GM21515 (cell line): Measurements from ENCODE around the gene SLC7A10.
"Not testable (repeated sequence)": the region's sequence is repeated elsewhere in the genome, so short reads cannot be mapped to it uniquely, and the experiment has no call there.

Source experiments
- ATAC-seq: cut with Tn5 transposase; IDR thresholded peaks from one replicate; pipeline ENCODE4 v1.9.1; 2021; ENCODE audit not compliant: unreplicated experiment

The SLC7A10 gene

DNA sequence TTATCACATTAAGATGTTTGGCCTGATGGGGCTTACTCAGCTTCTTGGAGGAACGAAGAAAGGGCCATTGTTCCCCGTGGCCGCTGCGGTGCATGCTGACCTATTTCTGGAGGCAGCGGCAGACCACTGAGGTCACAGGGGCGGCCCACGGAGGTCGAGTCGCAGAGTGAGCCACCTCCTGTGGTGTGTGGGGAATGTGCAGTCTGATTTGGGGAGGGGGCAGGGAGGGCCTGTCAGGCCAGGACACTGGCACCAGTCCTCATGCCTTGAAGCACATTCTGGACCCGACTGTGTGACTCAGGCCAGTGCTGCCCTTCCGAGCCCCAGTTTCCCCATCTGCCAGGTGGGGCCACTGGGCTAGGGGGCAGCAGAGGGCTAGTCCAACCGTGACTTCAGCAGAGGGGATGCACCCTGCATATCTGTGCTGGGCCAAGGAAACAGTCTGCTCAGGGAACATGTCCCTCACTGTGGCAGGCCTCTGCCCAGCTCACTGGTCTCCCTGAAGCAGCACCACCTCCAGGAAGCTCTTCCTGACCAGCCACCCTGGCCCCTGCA is 6.3 kb downstream of the SLC7A10 start:
- no peak for ATAC-seq

DNA sequence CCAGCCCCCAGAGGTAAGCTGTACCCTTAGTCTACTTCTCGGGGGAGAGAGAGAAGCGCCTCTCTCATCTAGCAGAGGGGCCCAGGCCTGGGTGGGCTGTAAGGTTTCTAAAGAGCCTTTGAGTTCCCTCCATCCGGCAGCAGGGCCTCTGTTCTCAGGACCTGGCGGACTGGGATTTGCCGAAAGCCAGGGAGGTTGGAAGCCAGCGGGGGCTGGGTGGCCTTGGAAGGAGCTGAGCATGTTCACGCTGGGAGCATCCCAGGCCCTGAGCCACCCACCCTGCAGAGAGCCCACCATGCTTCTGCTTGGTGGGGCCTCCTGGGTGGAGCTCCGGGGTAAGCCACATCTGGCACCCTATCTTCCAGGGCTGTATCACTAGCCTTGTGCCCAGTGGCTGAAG is 7.8 kb downstream of the SLC7A10 start:
- no peak for ATAC-seq

GRCh38 chr19:33216198-33216830 is 9.3 kb downstream of the SLC7A10 start:
- ATAC-seq = no peak

DNA sequence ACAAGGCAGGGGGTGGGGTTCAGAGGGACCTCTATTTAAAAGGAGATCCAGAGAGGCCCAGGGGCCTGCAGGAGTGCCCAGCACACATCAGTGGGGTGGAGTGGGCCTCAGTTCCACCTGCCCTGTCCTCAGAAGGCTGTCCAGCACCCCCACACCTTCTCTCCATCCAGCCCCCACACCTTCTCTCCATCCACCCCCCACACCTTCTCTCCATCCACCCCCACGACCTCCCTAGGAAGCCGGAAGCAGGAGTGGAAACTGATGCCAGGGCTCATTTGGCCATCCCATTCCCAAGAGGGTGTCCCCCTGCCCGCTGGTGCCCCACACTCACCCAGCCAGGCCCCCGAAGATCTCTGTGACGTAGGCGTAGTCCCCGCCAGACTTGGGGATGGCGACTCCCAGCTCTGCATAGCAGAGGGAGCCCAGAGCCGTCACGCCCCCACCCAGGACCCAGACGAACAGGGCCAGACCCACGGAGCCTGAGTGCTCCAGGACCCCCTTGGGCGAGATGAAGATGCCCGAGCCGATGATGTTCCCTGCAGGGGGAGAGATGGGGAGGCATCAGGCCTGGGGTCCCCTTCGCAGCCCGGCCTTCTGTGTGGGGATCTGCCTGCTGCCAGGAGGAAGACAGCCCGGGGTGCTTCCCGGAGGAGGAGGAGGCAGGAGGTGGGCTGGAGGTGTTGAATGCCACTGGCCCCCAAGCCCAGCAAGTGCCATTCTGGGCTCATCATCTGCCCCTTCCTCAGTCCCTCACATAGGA is 10.0 kb downstream of the SLC7A10 start:
- no peak for ATAC-seq

GRCh38 chr19:33214596-33214995 is 11.1 kb downstream of the SLC7A10 start:
- no peak for ATAC-seq

DNA sequence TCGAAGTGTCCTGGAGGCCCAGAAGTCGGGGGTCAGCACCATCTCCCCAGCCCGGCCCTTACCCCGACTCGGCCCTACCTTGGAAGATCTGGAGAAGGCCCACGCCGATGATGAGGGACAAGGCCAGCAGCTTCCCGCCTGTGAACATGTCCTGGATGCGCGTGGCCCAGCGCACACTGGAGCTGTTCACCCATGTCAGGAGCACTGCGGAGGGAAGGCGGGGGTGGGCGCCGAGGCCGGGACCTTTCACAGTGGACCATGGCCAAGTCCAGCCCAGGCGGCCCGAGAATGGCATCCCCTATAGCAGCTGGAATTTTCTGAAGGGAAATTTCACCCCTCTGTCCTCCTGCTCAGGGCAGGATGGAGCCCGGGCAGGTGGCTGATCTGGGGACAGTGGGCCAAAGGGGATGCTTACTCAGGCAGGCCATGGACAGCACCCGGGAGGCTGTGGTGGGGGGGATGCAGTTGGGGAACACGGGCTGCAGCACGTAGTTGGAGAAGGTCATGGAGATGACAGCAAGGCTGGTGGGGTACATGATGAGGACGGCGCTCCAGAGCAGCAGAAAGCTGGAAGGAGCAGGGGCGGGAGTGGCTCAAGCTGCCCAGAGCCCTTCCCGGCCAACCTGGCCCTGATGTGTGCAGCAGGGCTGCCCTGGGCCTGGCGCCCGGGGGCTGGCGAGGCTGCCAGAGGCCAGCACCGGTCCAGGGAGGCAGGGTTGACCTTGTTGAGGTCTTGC is 13.0 kb downstream of the SLC7A10 start:
- no peak for ATAC-seq

- no peak for ATAC-seq
Observed at GRCh38 chr19:33211794-33212435, 13.7 kb downstream of the SLC7A10 start.

DNA sequence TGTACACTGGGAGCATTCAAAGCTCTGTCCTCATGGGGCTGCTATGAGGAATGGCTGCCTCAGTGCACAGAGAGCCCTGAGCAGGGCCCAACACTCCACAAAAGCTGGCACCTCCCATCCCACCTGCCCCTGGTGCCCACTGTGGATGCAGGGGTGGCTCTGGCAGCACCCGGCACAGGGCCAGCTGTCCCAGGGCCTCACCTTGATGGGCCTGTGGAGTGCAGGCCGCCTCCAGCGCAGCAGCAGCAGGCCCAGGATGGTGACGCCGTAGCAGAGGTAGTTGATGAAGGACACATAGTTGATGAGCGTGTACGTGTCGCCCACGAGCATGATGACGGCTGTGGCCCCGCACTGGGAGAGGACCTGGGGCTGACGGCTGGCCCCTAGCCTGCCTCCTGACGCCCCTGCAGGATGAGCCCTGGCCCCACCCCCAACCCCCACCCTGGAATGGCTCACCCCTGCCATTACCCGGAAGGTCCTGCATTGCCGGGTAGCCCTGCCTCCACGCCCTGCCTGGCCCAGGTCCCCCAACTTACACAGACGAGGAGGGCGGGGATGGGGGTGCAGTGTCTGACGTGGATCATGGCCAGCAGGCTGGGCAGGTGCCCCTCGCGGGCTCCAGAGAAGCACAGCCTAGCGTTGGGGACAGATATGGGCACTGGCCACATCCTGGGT is 15.2 kb downstream of the SLC7A10 start:
- no peak for ATAC-seq

- not testable (repeated sequence) for ATAC-seq
Observed at GRCh38 chr19:33209850-33210230, 15.8 kb downstream of the SLC7A10 start.

GRCh38 chr19:33208904-33209849 is 16.5 kb downstream of the SLC7A10 start:
- ATAC-seq = no peak

GRCh38 chr19:33208371-33208895 is 17.2 kb downstream of the SLC7A10 start:
- no peak for ATAC-seq

- ATAC-seq = no peak
Observed at GRCh38 chr19:33207903-33208302, 17.7 kb downstream of the SLC7A10 start.

- ATAC-seq = no peak
Observed at GRCh38 chr19:33207040-33207620, 18.5 kb downstream of the SLC7A10 start.

DNA sequence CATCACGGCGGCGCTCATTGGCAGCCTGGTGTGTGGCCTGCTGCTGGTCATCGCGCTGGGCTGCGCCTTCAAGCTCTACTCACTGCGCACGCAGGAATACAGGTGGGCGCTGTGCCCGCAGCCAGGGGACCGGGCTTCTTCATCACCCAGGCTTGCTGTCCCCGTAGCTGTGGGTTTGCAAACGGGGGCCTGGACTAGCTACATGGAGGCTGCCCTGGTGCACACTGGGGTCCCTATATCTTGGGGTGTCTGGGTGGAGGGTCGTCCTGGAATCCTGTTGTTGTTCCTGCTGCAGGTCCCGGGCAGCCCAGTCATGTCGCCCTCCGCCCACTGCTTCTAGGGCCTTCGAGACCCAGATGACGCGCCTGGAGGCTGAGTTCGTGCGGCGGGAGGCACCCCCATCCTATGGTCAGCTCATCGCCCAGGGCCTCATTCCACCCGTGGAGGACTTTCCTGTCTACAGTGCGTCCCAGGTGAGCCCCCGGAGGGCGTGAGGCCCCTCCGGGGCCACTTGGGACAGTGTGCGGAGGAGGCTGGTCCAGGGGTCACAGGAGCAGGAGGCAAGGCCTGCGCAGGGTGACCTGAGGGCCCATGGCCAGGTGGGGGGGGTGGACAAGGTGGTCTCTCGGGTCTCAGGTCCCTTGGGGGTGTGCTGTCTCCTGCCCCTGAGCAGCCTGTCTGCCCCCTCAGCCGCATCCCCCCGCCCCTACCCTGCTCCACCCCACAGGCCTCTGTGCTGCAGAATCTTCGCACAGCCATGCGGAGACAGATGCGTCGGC is 19.2 kb downstream of the SLC7A10 start:
- no peak for ATAC-seq

- no peak for ATAC-seq
Observed at GRCh38 chr19:33205531-33206260, 20.0 kb downstream of the SLC7A10 start.

DNA sequence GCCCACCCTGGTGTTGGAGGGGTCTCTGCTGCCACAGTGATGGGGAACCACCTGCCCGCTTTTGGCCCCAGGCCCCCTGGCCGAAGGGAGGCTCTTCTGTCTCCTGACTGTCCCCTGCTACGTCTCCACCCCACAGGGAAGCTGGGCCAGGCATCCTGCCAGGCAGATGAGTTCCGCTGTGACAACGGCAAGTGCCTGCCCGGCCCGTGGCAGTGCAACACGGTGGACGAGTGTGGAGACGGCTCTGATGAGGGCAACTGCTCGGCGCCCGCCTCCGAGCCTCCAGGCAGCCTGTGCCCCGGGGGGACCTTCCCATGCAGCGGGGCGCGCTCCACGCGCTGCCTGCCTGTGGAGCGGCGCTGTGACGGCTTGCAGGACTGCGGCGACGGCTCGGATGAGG is 20.5 kb downstream of the SLC7A10 start:
- no peak for ATAC-seq

- no peak for ATAC-seq
Observed at GRCh38 chr19:33204136-33204973, 21.3 kb downstream of the SLC7A10 start.
